Activated T-cell treated with anti-CD3 and anti-CD28 coated beads, Interleukin-2, amount 50 U/mL, for 1 hour (primary cell): ENCODE results near the gene PTCH1.

Source experiments
- DNase-seq: peaks from one replicate; pipeline ENCODE4 v3.0.0-alpha.2; 2020

PTCH1 gene

GRCh38 chr9:95516734-95517558, at the start of gene PTCH1:
Gene PTCH1, minus strand, starts transcription at chr9:95516971.
- peak; percentile 58 for DNase-seq

DNA sequence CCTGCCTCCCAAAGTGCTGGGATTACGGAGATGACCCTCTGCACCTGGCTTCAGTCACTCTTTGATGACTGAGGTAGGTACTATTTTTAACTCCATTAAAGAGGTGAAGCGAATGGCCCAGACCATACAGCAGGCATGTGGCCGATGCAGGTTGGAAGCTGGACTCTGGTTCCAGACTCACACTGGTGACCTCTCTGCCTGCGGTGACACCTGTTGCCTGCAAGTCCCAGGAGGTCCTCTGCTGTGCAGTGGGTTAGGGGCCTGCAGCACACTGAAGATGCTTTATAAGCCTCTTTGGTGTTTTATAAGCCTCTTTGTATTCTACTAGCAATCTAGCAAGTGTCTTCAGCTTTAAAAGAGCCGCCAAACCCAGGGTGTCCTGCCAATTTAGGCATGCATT, 49.2 kb upstream of the PTCH1 start:
- DNase-seq, result no peak

- no peak for DNase-seq
Measured at GRCh38 chr9:95561913-95562312, 45.1 kb upstream of the PTCH1 start.

- DNase-seq, result no peak
Measured at GRCh38 chr9:95557142-95557541, 40.4 kb upstream of the PTCH1 start.

DNA sequence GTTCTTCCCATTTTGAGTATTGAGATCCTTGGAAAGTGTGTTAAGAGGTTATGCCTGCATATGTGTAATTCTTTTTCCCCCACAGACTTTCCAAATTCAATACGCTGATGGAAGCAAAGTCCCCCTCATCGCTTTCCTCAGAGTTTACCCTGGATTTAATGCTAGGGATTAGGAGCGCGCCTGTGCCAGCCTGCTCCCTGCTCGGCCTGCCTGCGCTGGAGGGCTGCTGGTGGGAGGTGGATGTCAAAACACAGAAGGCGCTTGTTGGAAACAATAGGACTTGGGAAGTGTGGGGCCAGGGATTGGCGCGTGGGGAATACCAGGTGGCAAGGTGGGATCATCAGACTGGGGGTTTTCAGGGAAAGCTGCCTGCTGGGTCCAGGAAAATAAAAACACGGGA, 39.8 kb upstream of the PTCH1 start:
- DNase-seq, result no peak

DNA sequence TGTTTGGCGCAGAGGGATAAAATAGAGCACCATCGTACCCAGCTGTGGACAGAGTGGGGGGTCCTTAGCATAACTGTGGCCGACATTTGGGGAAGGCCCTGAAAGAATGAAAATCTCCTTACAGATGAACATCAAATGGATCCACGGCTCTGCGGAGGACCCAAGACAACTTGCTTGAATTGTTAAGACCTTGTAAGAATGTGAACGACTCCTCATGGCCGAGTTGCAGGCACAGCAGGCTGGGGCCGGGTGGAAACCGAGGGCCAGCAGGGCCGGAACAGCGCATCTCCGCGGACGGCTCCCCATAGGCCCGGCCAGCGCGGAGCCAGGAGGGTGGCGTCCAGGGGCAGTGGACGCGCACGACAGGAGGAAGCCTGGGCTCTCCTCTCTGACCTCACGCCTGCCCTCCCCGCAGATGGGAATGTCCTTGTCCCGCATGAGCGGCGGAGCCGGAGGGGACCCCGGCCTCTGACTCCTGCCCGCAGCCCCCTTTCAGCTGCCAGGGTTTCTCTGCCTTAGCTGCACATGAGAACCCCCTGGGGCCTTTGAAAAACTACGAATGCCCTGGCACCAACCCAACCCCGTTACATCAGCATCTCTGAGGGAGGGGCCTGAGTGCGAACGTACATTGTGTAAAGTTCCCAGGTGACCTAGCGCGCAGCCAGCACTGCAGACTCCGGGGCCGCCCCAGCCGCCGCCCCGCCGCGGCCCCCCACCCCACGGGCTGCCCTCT, 36.2 kb upstream of the PTCH1 start:
- DNase-seq, result peak; percentile 38

GRCh38 chr9:95552255-95552654, 35.5 kb upstream of the PTCH1 start:
- no peak for DNase-seq

GRCh38 chr9:95551406-95551805, 34.6 kb upstream of the PTCH1 start:
- DNase-seq, result no peak

- DNase-seq, result no peak
Measured at GRCh38 chr9:95545831-95546567, 29.2 kb upstream of the PTCH1 start.

- no peak for DNase-seq
Measured at GRCh38 chr9:95533996-95534680, 17.4 kb upstream of the PTCH1 start.

DNA sequence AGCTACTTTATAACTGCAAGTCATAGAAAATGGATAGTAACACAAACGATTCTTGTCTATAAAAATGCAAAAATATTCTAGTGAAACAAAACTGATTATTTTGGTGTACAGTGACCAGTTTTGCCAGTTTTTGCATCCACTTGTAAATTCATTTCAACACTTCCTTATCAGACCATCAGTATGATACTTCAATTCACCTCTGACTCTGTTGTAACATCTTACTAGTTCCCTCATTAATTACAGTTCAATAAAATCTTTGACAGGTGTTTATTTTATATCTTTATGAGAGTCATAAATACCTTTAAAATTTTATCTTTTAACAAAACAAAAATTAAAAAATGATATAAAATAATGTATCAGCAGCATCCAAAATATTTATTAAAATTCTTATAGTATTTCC, 13.1 kb upstream of the PTCH1 start:
- DNase-seq, result no peak

- DNase-seq, result no peak
Measured at GRCh38 chr9:95528908-95529502, 12.2 kb upstream of the PTCH1 start.

- no peak for DNase-seq
Measured at GRCh38 chr9:95522871-95523370, 6.2 kb upstream of the PTCH1 start.

GRCh38 chr9:95521699-95522098, 4.9 kb upstream of the PTCH1 start:
- DNase-seq, result no peak

DNA sequence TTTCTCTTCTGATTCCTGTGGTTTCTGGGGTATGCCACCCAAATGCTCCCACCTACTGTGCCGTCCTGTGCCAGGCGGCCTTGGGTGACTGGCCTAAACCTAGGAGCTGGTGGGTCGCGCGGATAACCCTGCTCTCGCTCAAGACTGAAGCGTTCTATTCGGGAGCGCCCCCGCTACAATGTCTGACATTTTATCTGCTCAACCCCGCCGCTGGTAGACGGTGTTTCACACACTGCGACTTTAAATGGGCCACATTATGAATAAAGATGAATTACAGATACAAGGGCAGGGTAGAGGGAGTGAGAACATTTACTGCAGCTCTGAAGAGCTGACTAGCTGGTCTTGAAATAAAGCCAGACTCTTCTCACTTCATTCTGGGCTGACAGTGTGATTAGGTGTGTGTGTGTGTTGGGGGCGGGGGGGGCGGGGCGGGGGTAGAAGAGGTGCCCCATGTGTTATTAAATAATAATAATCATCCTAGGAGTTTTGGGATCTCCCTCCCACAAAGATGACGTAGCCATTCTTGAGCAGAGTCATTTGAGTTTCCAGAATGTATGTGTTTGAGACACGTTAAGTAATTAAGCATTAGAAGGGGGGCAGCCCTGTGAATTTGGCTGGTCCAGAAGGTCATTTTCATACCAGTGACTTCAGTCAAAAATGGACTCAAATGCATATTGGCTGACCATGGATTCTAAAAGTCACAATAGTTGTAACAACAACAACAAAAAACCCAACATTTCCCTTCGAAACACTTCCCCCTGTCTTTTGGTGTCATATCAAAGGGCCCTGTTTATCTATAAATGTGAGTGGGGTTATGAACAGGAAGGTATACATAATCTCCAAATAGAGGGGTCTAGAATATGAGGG, 1.0 kb upstream of the PTCH1 start:
- no peak for DNase-seq

DNA sequence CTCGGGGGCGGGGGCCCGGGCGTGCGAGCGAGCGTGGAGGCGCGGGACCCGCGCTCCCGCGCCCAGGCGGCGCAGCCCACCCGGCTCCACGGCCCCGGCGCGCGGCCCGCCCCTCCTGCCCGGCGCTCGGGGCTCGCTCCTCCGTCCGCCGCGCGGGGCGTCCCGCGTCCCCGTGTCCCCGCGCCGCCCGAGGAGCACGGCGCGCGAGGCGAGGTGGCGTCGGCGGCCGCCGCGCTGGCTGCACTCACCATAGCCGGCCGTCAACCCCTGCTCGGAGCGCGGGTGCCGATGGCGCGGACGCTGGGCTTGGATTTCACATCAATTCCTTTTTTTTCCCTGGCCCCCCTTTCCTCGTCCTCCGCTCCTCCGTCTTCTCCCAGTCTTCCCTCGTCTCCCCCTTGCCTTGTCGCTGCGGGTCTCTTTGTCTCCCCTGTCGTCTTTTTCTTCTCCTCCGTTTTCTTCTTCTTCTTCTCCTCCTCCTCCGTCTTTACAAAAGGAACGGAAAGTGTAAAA, 494 bp downstream of the PTCH1 start:
- peak; percentile 40 for DNase-seq

DNA sequence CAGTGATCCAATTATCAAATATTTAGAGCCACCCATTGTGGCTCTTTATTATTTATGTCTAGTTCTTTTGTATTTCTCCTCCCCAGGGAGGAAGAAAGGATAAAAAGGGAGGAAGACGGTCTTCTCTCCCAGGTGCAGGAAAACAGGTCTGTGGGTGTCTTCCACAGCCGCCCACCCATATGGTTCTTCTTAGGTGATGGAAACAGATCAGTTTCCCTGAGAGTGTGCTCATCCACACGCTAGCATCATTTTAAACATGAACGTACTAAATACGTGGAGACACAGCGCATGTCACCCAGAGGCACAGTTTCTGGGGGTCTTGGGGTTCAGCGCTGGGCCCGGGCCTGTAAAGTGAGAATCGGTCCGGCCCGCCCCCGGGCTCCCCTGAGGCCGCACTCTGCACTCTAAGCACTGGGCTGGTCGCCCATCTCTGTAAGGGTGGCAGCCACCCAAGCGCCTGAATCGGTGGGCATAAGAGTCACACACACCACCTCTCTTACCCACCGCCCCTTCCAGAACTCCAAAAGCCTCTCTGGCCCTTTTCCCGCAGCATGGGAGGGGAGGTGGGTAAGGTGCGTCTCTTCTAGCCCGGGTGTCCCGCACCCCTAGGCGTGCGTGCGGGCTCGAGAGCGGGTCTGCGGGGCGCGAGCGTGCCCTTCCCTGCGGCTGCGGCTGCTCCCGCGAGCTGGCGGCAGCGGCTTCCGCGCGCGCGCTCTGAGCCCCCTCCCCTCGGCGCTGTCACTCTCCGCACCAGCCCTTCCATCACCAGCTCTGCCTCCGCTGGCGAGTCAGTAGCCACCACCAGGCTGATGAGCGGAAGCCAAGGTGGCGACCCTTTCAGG, 1.3 kb downstream of the PTCH1 start:
- DNase-seq, result peak; percentile 47

- no peak for DNase-seq
Measured at GRCh38 chr9:95514342-95514741, 2.4 kb downstream of the PTCH1 start.

GRCh38 chr9:95513711-95514110, 3.1 kb downstream of the PTCH1 start:
- no peak for DNase-seq

DNA sequence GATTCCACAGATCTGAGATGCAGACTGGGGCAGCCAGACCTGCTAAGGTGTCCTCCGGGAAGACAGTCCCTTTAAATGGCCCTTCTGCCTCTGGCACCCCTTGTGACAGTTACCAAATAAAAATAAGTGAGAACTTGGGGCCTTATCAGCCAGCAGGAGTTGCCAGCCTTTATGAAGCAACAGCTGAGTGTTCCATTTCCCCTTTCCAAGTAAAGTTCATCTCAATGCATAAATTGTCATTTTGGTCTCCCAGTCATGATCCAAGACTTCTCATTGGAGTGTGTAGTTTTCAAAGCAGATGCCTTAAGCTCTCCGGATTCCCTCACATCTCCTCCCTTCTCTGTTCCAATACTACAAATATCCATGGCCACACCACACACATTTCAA, 4.1 kb downstream of the PTCH1 start:
- no peak for DNase-seq
